ENCODE measurements around the gene SLC17A2.

GRCh38 chr6:25930532-25931410, at the start of gene SLC17A2:
- TF ChIP-seq, protein P1, sequence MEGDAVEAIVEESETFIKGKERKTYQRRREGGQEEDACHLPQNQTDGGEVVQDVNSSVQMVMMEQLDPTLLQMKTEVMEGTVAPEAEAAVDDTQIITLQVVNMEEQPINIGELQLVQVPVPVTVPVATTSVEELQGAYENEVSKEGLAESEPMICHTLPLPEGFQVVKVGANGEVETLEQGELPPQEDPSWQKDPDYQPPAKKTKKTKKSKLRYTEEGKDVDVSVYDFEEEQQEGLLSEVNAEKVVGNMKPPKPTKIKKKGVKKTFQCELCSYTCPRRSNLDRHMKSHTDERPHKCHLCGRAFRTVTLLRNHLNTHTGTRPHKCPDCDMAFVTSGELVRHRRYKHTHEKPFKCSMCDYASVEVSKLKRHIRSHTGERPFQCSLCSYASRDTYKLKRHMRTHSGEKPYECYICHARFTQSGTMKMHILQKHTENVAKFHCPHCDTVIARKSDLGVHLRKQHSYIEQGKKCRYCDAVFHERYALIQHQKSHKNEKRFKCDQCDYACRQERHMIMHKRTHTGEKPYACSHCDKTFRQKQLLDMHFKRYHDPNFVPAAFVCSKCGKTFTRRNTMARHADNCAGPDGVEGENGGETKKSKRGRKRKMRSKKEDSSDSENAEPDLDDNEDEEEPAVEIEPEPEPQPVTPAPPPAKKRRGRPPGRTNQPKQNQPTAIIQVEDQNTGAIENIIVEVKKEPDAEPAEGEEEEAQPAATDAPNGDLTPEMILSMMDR (IDR thresholded peaks at IDR 0.05; ENCODE audit: low read length) = no peak
- TF ChIP-seq EZH2 (optimal IDR thresholded peaks at IDR 0.05; ENCODE audit: low read depth, low read length) (no peak), EZH2phosphoT487 (IDR thresholded peaks at IDR 0.05; ENCODE audit: low read length) (no peak)
